Middle frontal gyrus (tissue), 1 donor: ENCODE measurements around the gene HES6.
A peak's percentile ranks its signal among the peaks of the same experiment; 100 is the strongest.
"Not testable (repeated sequence)": the region's sequence is repeated elsewhere in the genome, so short reads cannot be mapped to it uniquely, and the experiment has no call there.

ENCODE experiments used
- DNase-seq: peaks from one replicate; pipeline ENCODE4 v3.0.0-alpha.2; 2015; ENCODE audit warnings: low spot score; ENCODE audit errors: extremely low spot score

The HES6 gene

DNA sequence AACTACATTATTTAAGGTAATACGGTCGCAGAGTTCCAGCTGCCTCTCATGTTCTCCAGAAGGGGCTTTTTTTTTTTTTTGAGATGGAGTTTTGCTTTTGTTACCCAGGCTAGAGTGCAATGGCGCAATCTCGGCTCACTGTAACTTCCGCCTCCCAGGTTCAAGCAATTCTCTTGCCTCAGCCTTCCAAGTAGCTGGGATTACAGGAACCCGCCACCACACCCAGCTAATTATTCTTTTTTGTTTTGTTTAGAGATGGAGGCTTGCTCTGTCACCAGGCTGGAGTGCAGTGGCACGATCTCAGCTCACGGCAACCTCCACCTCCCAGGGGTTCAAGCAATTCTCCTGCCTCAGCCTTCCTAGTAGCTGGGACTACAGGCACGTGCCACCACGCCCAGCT, 33.6 kb upstream of the HES6 start:
- not testable (repeated sequence) for DNase-seq

- no peak for DNase-seq
Measured at GRCh38 chr2:238272156-238272555, 32.3 kb upstream of the HES6 start.

GRCh38 chr2:238271686-238272085, 31.8 kb upstream of the HES6 start:
- DNase-seq = not testable (repeated sequence)

GRCh38 chr2:238271061-238271554, 31.3 kb upstream of the HES6 start:
- DNase-seq = no peak

DNA sequence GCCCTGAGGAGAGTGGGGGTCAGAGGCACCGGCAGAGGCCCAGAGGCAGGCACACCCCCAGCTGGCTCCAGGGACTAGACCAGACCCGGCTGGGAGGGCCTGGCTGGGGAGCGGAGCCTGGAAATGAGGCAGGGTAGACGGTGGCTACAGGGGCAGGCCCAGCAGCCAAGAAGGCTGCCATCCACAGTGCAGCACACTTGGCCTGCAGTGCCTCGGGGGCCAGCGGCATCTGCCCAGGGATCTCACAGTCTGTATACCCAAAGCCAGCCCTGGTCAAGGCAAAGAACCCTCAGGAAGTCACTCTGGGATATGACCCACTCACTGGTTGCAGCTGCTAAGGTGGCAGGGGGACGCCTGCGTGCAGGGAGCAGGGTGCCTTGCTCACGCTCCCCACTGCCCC, 30.8 kb upstream of the HES6 start:
- DNase-seq = no peak

- no peak for DNase-seq
Measured at GRCh38 chr2:238269741-238270140, 29.9 kb upstream of the HES6 start.

- no peak for DNase-seq
Measured at GRCh38 chr2:238267884-238268680, 28.2 kb upstream of the HES6 start.

GRCh38 chr2:238267341-238267710, 27.5 kb upstream of the HES6 start:
- no peak for DNase-seq

GRCh38 chr2:238265605-238266004, 25.8 kb upstream of the HES6 start:
- DNase-seq = no peak

- DNase-seq = no peak
Measured at GRCh38 chr2:238264072-238264460, 24.2 kb upstream of the HES6 start.

- DNase-seq = peak; percentile 79
Measured at GRCh38 chr2:238263204-238264071, 23.6 kb upstream of the HES6 start.

GRCh38 chr2:238262496-238263122, 22.8 kb upstream of the HES6 start:
- no peak for DNase-seq

GRCh38 chr2:238261718-238262375, 22.0 kb upstream of the HES6 start:
- no peak for DNase-seq

GRCh38 chr2:238260883-238261282, 21.0 kb upstream of the HES6 start:
- DNase-seq = no peak

GRCh38 chr2:238259061-238260020, 19.5 kb upstream of the HES6 start:
- no peak for DNase-seq

DNA sequence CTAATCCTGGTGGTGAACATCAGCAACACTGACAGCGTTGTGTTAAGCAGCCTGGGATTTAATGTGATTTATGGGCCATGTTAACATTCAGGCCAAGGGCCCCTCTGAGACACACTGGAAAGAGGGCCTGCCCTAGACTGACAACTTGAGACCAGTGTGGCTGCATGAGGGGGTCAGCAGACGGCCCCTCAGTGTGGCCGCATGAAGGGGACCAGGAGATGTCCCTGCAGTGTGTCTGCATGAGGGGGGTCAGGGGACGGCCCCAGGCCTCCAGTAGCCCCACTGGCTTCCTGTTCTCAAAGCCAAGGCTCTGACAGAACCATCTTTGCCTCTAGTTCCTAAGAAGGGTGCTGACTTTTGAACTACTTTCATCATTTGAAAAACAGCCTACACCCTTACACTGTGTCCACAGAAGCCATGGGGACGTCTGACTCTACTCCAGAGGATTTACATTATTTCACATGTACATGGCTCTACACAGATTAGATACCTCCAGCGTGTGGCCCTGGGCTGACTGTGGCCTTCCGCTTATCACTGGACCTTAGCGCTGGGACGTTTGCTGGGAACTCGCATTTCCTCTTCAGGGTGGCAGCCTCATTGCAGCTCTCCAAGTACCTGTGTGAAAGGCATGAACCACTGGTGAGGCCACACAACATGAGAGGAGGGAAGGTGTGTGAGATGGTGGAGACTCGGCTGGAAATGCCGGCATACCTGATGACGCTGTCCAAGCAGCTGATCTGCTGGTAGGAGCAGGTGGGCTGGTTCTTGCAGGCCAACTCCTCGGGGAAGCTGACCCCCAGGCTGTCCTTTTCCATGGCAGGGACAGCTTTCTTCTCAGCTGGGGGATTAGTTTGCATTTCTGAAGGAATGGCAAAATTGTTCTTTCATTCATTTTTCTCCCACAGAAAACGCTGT, 18.2 kb upstream of the HES6 start:
- DNase-seq = no peak

- DNase-seq = no peak
Measured at GRCh38 chr2:238256594-238257104, 16.8 kb upstream of the HES6 start.

GRCh38 chr2:238256111-238256510, 16.3 kb upstream of the HES6 start:
- DNase-seq = no peak

DNA sequence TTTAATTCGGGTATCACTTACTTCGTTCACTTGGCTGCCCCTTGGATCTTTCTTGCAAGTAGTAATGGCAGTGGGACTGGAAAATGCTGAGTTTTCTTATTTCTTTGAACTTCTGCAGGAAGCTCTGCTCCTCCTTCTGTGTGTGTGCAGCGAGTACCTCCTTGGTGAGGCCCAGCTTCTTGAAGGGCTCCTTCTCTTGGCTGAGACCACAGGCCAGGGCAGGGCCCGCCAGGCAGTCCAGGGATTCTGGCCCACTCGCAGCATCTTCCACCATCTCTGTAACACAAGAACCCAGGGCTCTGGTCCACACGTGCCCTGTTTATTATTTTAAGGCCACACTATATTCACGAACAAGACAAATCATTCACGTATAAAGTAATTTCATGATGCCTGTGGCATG, 15.8 kb upstream of the HES6 start:
- DNase-seq = no peak
